CD4-positive, alpha-beta memory T cell (primary cell): Measurements from ENCODE around the gene SH3D19. TPM values are rescaled to one million over a fixed set of nuclear protein-coding genes. Genes with fewer than 3 reads are reported as not detected.

Source experiments
- CTCF ChIA-PET: fragments of 350-600 bp; sonication (Branson Sonifier 250); formaldehyde crosslinking; loops from one replicate; lab custom pipeline; 2021; ENCODE audit warnings: inconsistent platforms; ENCODE audit not compliant: partially characterized antibody; lab: Charles Lee
- POLR2A ChIA-PET: fragments of 350-600 bp; sonication (Branson Sonifier 250); formaldehyde crosslinking; loops from one replicate; lab custom pipeline; 2021; ENCODE audit not compliant: partially characterized antibody; lab: Charles Lee
- DNase-seq, 5 donors: peaks; one replicate each; pipeline versions ENCODE4 v3.0.0 to v3.0.0-alpha.2; 2020 to 2022; ENCODE audit warnings: mixed read lengths in 1 of 5
- H3K27ac ChIP-seq: one replicate; pipeline ENCODE4 v1.7.0; 2013; ENCODE audit warnings: low read depth, low read length
- H3K27me3 ChIP-seq: 2 replicates; pipeline ENCODE4 v1.7.0; 2013; ENCODE audit warnings: mild to moderate bottlenecking, low read length, moderate library complexity; ENCODE audit not compliant: insufficient read depth
- H3K36me3 ChIP-seq: 2 replicates; pipeline ENCODE4 v1.7.0; 2013; ENCODE audit warnings: mild to moderate bottlenecking, low read length, moderate library complexity; ENCODE audit not compliant: insufficient read depth
- H3K4me1 ChIP-seq: 2 replicates; pipeline ENCODE4 v1.7.0; 2013; ENCODE audit warnings: mild to moderate bottlenecking, low read length, moderate library complexity; ENCODE audit not compliant: insufficient read depth
- H3K4me3 ChIP-seq, 2 donors: one replicate each; pipeline ENCODE4 v1.7.0; 2013; ENCODE audit warnings: low read length in 2 of 2, mild to moderate bottlenecking in 1 of 2
- H3K9me3 ChIP-seq, 2 donors: one replicate each; pipeline ENCODE4 v1.7.0; 2013; ENCODE audit warnings: low read length in 2 of 2, control low read depth in 1 of 2; ENCODE audit not compliant: control insufficient read depth in 1 of 2
- H3K27ac Mint-ChIP-seq, 7 donors: one replicate each; pipeline ENCODE4 v1.8.0; 2020 to 2021; ENCODE audit warnings: mixed read lengths in 7 of 7, mild to moderate bottlenecking in 6 of 7, inconsistent platforms in 3 of 7, moderate library complexity in 3 of 7
- H3K27me3 Mint-ChIP-seq, 2 donors: one replicate each; pipeline ENCODE4 v1.8.0; 2020 to 2021; ENCODE audit warnings: mixed read lengths in 2 of 2
- H3K36me3 Mint-ChIP-seq, 2 donors: one replicate each; pipeline ENCODE4 v1.8.0; 2020 to 2021; ENCODE audit warnings: mixed read lengths in 2 of 2, inconsistent platforms in 1 of 2, mild to moderate bottlenecking in 1 of 2
- H3K4me1 Mint-ChIP-seq, 4 donors: one replicate each; pipeline ENCODE4 v1.8.0; 2020 to 2021; ENCODE audit warnings: mixed read lengths in 4 of 4, mild to moderate bottlenecking in 1 of 4
- H3K4me3 Mint-ChIP-seq, 8 donors: one replicate each; pipeline ENCODE4 v1.8.0; 2020 to 2021; ENCODE audit warnings: mixed read lengths in 8 of 8, mild to moderate bottlenecking in 7 of 8, moderate library complexity in 6 of 8, inconsistent platforms in 3 of 8
- H3K9me3 Mint-ChIP-seq, 8 donors: one replicate each; pipeline ENCODE4 v1.8.0; 2020 to 2021; ENCODE audit warnings: mixed read lengths in 8 of 8, mild to moderate bottlenecking in 5 of 8, inconsistent platforms in 3 of 8, moderate library complexity in 1 of 8
- intact Hi-C: fragments of 100-400 bp; cut with micrococcal nuclease; formaldehyde crosslinking; loops from one replicate; pipeline ENCODE4 v1.15.1; 2023
- polyA plus RNA-seq, 2 donors: library from polyadenylated mRNA; unstranded; fragments of 300-500 nt; fragmentation: Illumina TruSeq; gene quantifications; one replicate each; pipeline ENCODE4 v1.2.3, GENCODE V29; 2021
- total RNA-seq, 2 experiments: library from RNA; stranded (reverse); gene quantifications; one replicate each; pipeline ENCODE4 v1.2.3, GENCODE V29; 2021

The SH3D19 gene
- total and polyA plus RNA-seq, 4 experiments from 2014 or later = 0.11 to 1.4 (median 0.79) TPM

DNA sequence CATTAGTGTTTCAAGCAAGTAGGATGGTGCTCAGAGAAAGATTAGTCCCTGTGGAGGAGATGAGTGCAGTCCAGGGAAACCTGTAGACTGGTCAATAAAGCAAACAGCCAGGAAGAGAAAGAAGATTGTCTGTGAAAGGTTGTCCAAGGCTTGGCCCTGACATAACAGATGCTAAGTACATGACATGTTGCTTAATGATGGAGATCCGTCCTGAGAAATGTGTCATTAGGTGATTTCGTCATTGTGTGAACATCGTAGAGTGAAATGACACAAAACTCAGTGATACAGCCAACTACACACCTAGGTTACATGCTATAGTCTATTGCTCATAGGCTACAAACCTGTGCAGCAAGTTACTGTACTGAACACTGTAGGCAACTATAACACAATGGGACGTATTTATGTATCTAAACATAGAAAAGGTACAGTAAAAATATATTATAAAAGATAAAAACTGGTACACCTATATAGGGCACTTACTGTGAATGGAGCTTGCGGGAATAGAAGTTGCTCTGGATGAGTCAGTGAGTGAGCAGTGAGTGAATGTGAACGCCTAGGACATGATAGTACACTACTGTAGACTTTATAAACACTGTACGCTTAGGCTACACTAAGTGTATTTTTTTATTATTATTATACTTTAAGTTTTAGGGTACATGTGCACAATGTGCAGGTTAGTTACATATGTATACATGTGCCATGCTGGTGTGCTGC, 57.4 kb downstream of the SH3D19 start:
- no peaks in the 10 kb centered on the region for H3K4me1 ChIP-seq
- Mint-ChIP-seq H3K4me1 (no peaks in the 10 kb centered on the region), H3K4me3 (no peak overlapping the region), H3K36me3 (no peaks in the 10 kb centered on the region), H3K27me3 (peaks cover 0 to 3% of the 10 kb centered on the region in 2 donors), H3K9me3 (peaks cover 0 to 5% (median under 1%) of the 10 kb centered on the region in 8 donors), H3K27ac (no peak overlapping the region)
- no peak for DNase-seq
- ChIA-PET CTCF (no interaction called here), POLR2A (no interaction called here)
- H3K27ac ChIP-seq = no peak overlapping the region
- intact Hi-C loops = no loop called here
- no peaks in the 10 kb centered on the region for H3K36me3 ChIP-seq
- no peaks in the 10 kb centered on the region for H3K27me3 ChIP-seq
- H3K9me3 ChIP-seq = no peaks in the 10 kb centered on the region
- no peak overlapping the region for H3K4me3 ChIP-seq

DNA sequence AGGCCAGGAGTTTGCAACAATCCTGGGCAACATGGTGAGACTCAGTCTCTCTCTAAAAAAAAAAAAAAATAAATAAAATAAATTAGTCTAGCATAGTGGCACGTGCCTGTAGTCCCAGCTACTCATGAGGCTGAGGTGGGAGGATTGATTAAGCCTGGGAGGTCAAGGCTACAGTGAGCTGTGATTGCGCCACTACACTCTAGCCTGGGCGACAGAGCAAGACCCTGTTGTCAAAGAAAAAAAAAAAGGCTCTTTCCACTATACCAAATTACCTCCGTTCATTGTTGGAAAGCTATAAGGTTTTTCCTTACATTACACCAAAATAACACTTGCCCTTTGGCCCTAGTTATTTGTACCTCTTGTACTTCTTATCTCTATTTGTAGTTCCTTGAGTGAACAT, 58.3 kb downstream of the SH3D19 start:
- Histone ChIP-seq H3K27ac (no peak overlapping the region), H3K4me3 (no peak overlapping the region), H3K27me3 (no peaks in the 10 kb centered on the region), H3K36me3 (no peaks in the 10 kb centered on the region), H3K9me3 (no peaks in the 10 kb centered on the region), H3K4me1 (no peaks in the 10 kb centered on the region)
- Mint-ChIP-seq H3K27ac (no peak overlapping the region), H3K4me3 (no peak overlapping the region), H3K4me1 (no peaks in the 10 kb centered on the region), H3K9me3 (peaks cover 0 to 5% (median under 1%) of the 10 kb centered on the region in 8 donors), H3K27me3 (peaks cover 0 to 3% of the 10 kb centered on the region in 2 donors), H3K36me3 (no peaks in the 10 kb centered on the region)
- POLR2A ChIA-PET = no interaction called here
- DNase-seq = no peak
- intact Hi-C loops = no loop called here
- CTCF ChIA-PET = interaction anchor here (1.4 kb wide), 1 partner anchor 9 kb away, joined by 3 read pairs; no protein-coding TSS in a partner anchor

DNA sequence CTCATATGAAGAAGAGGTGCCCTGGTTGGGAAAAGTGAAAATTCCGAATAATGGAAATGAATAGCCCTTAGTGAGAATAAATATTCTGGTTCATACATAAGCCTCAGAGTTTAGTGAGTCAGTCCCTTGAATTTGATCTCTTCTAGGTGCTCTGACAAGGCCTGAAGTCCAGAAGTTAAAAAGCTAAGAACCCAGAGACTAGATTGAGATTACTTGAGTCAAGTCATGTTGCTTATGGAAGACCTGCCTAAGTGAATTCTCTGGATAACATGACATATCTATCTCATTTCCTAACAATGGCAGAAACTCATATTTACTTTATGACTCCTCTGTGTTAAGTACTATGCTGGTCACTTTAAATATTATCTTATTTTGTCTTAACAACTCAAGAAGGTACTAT, 58.9 kb downstream of the SH3D19 start:
- CTCF ChIA-PET = interaction anchor here (1.4 kb wide), 1 partner anchor 10 kb away, joined by 3 read pairs; no protein-coding TSS in a partner anchor
- H3K4me1 Mint-ChIP-seq = no peaks in the 10 kb centered on the region
- DNase-seq = no peak
- H3K27ac Mint-ChIP-seq = no peak overlapping the region
- Histone ChIP-seq H3K4me3 (no peak overlapping the region), H3K27ac (no peak overlapping the region), H3K9me3 (no peaks in the 10 kb centered on the region), H3K4me1 (no peaks in the 10 kb centered on the region), H3K27me3 (no peaks in the 10 kb centered on the region), H3K36me3 (no peaks in the 10 kb centered on the region)
- H3K9me3 Mint-ChIP-seq = peaks cover 0 to 5% (median under 1%) of the 10 kb centered on the region in 8 donors
- peaks cover 0 to 6% of the 10 kb centered on the region in 2 donors for H3K27me3 Mint-ChIP-seq
- intact Hi-C loops = no loop called here
- no peak overlapping the region for H3K4me3 Mint-ChIP-seq
- no peaks in the 10 kb centered on the region for H3K36me3 Mint-ChIP-seq
- POLR2A ChIA-PET = no interaction called here

DNA sequence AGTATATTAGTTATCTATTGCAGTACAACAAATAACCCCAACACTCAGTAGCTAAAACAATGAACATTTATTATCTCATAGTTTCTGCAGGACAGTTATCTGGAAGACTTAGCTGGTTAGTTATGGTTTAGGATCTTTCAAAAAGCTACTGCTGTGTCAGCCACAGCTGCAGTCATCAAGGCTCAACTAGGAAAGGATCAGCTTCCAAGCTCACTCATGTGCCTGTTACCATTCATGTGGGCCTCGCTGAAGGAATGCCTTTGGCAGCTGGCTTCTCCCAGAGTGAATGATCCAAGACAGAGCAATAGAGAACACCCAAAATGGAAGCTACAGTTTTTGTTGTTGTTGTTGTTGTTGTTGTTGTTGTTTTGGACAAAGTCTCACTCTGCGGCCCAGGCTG, 62.0 kb downstream of the SH3D19 start:
- intact Hi-C loops = no loop called here
- no peaks in the 10 kb centered on the region for H3K4me1 Mint-ChIP-seq
- peaks cover 2 to 9% of the 10 kb centered on the region in 2 donors for H3K27me3 Mint-ChIP-seq
- Histone ChIP-seq H3K36me3 (no peaks in the 10 kb centered on the region), H3K4me1 (no peaks in the 10 kb centered on the region), H3K27ac (no peak overlapping the region), H3K9me3 (no peaks in the 10 kb centered on the region), H3K27me3 (no peaks in the 10 kb centered on the region), H3K4me3 (no peak overlapping the region)
- H3K27ac Mint-ChIP-seq = no peak overlapping the region
- H3K9me3 Mint-ChIP-seq = peaks cover 0 to 2% (median 0%) of the 10 kb centered on the region in 8 donors
- no peaks in the 10 kb centered on the region for H3K36me3 Mint-ChIP-seq
- no peak for DNase-seq
- CTCF ChIA-PET = no interaction called here
- POLR2A ChIA-PET = no interaction called here
- no peak overlapping the region for H3K4me3 Mint-ChIP-seq

DNA sequence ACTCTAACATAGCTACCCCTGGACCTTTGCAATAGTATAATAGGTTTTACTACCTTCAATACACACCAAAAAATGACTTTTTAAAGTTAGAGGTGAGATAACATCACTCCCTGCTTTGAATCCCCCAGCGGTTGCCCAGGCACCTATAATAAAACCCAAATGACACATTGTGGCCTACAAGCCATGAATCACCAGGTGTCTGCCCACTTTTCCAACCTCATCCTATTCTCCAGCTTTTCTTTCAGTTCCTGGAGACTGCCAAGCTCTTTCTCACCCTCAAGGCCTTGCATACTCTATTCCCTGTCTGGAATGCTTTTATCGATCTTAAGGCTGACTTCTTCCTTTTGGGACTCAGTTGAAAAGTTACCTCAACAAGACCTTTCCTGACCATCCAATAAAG, 64.9 kb downstream of the SH3D19 start:
- H3K27ac ChIP-seq = no peak overlapping the region
- CTCF ChIA-PET = no interaction called here

DNA sequence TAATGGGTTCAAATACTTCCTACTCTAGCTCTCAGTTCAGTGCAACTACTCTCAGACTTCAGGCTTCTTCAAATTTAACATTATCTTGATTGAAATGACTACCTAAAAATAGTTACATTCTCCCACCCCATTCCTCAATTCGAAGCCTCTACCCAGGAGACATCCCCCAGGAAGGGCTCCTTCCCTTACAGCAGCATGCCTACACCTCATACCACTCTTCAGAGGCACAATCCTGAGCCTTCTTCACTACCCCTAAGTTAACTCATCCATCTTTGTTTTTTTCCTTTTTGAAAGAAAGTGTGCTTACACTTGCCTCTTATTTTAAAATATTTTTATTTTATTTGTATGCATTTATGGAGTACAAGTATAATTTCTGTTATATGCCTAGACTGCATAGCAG, 65.7 kb downstream of the SH3D19 start:
- no peak overlapping the region for H3K4me3 Mint-ChIP-seq
- peaks cover 0 to 7% (median 0%) of the 10 kb centered on the region in 8 donors for H3K9me3 Mint-ChIP-seq
- no peaks in the 10 kb centered on the region for H3K27me3 ChIP-seq
- no peaks in the 10 kb centered on the region for H3K9me3 ChIP-seq
- H3K27ac Mint-ChIP-seq = no peak overlapping the region
- no peak overlapping the region for H3K27ac ChIP-seq
- intact Hi-C loops = no loop called here
- no peaks in the 10 kb centered on the region for H3K4me1 ChIP-seq
- ChIA-PET CTCF (no interaction called here), POLR2A (no interaction called here)
- H3K4me3 ChIP-seq = no peak overlapping the region
- no peaks in the 10 kb centered on the region for H3K36me3 Mint-ChIP-seq
- H3K36me3 ChIP-seq = no peaks in the 10 kb centered on the region
- no peaks in the 10 kb centered on the region for H3K4me1 Mint-ChIP-seq
- H3K27me3 Mint-ChIP-seq = peaks cover 2 to 5% of the 10 kb centered on the region in 2 donors
- no peak for DNase-seq

More for the DNA sequence above, 64.9 kb downstream of the SH3D19 start:
- no peak for DNase-seq
- Histone ChIP-seq H3K27me3 (no peaks in the 10 kb centered on the region), H3K36me3 (no peaks in the 10 kb centered on the region), H3K4me1 (no peaks in the 10 kb centered on the region), H3K4me3 (no peak overlapping the region), H3K9me3 (no peaks in the 10 kb centered on the region)
- H3K9me3 Mint-ChIP-seq = peaks cover 0 to 7% (median 0%) of the 10 kb centered on the region in 8 donors
- no peak overlapping the region for H3K27ac Mint-ChIP-seq
- no peaks in the 10 kb centered on the region for H3K36me3 Mint-ChIP-seq
- intact Hi-C loops = no loop called here
- H3K4me1 Mint-ChIP-seq = no peaks in the 10 kb centered on the region
- H3K4me3 Mint-ChIP-seq = no peak overlapping the region
- POLR2A ChIA-PET = no interaction called here
- peaks cover 2 to 5% of the 10 kb centered on the region in 2 donors for H3K27me3 Mint-ChIP-seq

DNA sequence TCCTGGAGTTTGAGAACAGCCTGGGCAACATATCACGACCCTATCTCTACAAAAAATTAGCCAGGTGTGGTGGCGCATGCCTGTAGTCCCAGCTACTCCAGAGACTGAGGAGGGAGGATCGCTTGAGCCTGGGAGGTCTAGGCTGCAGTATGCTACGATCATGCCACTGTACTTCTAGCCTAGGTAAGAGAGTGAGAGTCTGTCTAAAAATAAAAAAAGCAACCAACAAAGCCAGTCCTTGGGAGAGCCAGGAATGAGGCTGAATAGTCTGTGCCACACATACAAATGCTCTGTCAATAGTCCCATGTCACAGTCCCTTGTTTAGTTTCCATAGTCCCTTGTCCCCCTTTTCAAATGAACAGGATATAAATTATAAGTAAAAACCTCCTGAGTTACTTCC, 67.7 kb downstream of the SH3D19 start:
- Mint-ChIP-seq H3K9me3 (peaks cover 0 to 7% (median 0%) of the 10 kb centered on the region in 8 donors), H3K4me1 (no peaks in the 10 kb centered on the region), H3K27ac (no peak overlapping the region), H3K4me3 (no peak overlapping the region), H3K27me3 (peaks cover 2 to 5% of the 10 kb centered on the region in 2 donors), H3K36me3 (no peaks in the 10 kb centered on the region)
- ChIA-PET POLR2A (no interaction called here), CTCF (no interaction called here)
- no peak for DNase-seq
- Histone ChIP-seq H3K27ac (no peak overlapping the region), H3K9me3 (no peaks in the 10 kb centered on the region), H3K27me3 (no peaks in the 10 kb centered on the region), H3K36me3 (no peaks in the 10 kb centered on the region), H3K4me3 (no peak overlapping the region), H3K4me1 (no peaks in the 10 kb centered on the region)
- intact Hi-C loops = no loop called here
